Measurements from ENCODE around the gene DEAF1.
A peak's percentile ranks its signal among the peaks of the same experiment; 100 is the strongest.
"Not testable (repeated sequence)": the region's sequence is repeated elsewhere in the genome, so short reads cannot be mapped to it uniquely, and the experiment has no call there.

DEAF1 gene

DNA sequence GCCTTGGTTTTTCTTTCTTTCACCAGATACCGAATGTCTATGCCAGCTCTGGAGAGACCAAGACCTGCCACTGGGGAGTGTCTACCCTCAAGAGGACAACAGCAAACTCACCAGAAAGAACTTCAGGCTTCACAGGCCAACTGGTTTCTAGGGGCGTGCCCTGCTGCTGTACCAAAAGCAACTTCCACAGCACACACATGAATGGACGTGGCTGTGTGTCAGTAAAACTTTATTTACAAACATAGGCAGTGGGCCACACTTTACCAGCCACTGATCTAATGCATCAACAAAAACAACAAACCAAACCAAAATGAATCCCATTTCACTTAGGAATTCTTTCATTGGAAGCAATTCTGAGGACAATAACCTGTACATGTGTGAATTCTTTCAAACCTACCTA, 16.7 kb downstream of the DEAF1 start:
- DNase-seq, result no peak

DNA sequence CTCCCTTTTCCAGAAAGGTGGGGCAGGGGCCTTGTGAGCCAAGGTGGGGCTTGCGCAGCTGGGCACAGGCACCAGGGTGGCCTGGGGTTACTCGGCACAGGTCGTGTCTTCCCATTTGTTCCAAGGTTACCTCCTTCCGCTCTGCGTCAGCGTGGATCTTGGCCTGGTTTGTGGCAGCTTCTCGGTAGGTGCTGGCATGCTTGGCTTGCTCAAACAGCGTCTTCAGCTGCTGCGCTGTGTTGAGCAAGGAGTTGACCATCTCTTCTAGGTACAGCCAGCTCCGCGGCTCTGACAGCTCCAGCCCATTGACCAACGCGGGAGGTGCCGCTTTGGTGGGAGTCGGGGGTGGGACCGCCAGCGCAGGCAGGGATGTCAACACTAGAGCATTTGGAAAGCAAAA, 20.6 kb downstream of the DEAF1 start:
- DNase-seq, result no peak

DNA sequence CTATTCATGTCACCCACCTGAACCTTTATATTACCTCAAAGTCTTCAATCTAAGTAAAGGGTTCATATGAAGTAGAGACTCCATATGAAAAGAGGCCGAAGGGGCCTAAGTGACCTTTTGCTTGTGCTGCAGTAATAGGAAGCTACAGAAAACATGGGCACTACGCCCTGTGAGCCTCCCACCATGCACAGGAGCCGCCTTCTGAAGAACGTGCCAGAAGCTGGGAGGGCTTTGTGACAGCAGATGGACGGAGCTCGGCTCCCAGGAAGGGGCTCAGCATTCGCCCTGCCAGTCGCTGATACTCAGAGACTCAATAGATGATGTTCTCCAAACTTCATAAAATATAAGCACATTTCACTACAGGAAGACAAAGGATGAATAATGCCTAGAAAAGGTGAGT, 21.2 kb downstream of the DEAF1 start:
- DNase-seq, result no peak

DNA sequence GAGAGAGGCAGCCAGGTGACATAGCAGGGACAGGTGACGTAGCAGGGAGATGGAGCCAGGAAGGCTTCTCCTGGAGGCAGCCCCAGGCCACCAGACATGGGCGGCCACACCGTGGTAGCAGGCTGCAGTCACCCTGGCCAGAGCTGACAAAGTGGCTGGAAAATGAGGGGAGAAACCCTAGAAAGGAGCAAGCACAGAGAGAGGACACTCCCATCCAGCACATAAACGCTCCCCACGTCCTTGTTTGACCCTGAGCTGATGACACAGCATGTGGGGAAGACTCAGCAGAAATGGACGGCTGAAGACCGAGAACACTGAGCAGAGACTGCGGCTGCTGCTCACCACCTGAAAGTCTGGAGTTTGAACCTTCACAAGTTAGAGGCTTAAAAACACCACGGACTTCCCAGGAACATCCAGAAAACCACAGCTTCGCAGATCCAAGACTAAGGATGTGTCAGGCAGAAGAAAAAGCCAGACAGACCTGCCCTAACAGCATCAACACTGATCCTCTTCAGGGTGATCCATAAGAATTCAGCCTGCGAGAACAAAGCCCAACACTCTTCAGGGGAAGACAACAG, 29.2 kb downstream of the DEAF1 start:
- no peak for DNase-seq

DNA sequence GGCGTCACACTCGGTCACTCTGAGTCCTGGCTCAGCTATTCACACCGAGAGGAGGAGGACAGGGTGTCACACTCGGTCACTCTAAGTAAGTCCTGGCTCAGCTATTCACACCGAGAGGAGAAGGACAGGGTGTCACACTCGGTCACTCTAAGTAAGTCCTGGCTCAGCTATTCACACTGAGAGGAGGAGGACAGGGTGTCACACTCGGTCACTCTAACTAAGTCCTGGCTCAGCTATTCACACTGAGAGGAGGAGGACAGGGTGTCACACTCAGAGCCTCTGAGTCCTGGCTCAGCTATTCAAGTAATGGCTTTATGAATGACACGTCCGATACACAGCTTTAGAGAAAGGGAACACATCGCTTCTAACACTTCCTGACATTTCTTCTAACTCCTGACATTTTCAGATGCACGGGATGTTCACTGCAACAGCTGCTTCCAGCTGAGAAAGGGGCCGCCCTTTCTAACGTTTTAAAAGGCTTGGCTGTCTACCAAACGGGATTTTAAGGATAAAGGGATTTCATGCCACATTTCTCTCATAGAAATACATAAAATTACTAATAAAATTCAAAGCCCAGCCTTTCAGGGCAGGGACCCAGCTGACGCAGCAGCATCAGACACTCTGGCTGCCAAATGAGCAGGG, 29.8 kb downstream of the DEAF1 start:
- DNase-seq, result peak; percentile 14

DNA sequence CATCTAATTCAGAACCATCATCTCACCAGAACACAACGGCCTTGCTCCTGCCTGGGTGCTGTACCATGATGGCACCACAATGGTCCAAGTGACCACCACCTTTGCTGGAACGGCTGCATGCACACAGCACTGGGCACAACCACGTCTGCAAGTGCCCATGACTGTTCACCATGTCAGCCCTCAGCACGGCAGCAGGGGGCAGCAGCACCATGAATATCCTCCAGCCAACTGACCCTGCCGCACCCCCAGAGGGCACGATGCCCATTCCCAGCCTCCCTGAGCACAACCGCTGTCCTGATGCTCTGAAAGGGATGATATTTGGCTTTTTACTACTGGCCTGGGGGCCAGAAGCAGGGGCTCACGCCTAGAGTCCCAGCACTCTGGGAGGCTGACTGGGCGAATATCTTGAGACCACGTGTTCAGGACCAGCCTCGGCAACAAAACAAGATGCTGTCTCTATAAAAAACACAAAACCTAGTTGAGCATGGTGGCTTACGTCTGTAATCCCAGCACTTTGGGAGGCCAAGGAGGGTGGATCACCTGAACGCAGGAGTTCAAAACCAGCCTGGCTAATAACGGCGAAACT, 32.2 kb downstream of the DEAF1 start:
- no peak for DNase-seq

DNA sequence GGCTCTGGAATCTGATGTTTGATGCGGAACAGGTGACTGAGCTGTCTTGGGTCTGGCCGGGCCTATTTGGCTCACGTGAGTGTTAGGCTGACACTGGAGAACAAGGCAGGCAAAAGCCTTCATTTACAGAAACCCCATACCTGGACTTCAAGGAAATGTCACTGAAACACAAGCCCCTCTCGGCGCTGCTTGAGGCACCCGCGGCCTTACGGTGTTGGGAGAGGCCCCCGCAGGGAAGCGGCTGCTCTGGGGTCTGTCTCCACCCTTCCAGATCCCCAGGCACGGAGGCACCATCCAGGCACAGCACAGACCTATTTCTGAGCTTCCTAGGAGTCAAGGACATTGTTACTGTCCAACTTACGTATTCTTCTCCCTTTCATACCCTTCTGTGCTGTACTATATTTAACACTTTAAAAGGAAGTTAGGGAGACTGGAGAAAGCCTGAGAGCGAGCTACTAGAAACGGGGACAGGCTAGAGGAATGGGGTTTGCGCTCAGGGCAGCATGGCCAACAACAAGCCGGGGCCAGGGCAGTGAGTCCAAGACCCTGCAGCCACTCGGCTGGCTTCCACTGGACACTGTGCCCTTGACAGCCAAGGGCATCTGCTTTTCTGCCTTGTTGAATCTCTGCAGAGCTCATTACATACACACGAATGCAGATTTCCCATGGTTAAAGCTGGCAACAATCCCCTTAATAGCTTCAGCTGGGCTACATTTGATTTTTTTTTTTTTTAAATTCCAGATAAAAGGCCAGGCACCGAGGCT, 34.2 kb downstream of the DEAF1 start:
- peak; percentile 8 for DNase-seq

DNA sequence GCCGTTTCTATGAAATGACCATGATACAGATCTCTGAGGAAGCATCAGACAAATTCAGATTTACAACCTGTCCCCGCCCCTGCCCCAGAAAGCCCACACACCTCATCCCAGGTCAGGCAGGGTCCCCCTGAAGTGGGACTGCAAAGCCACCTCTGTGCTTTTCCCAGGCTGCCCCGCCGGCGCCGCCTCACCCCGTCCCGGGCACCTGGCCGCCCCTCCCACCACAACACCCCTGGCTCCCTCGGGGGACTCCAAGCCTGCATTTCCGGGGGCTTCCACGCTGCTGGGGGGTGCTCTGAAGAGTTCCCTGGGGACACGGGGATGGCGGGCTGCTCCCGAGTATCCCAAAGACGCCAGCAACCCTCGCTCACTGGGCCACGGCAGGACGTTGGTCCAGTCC, 34.7 kb downstream of the DEAF1 start:
- no peak for DNase-seq

DNA sequence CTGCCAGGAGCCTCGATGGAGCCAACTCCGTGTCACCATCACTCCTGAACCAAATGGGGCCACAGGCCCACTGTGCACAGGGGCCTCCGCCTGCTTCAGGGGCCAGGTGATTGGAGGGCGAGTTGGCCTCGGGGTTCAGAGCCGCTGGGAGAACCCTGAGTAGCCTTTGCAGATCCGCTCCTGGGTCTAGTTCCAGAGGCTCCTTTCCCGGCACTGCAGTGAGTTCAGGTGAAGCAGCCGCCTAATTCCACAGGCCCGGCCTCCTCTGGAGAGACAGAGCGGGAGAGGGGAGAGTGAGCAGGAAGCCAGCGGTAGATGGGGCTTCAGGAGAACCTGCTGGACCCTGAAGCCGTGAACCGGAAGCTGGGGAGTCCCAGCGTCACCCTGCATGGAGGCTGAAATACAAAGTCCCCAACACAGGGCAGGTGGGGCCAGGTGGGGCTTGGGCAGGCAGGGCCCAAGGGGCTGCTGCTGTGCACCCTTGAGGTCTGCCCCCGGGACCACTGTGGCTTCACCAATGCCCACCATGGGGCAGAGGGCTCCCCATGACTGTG, 35.4 kb downstream of the DEAF1 start:
- no peak for DNase-seq

DNA sequence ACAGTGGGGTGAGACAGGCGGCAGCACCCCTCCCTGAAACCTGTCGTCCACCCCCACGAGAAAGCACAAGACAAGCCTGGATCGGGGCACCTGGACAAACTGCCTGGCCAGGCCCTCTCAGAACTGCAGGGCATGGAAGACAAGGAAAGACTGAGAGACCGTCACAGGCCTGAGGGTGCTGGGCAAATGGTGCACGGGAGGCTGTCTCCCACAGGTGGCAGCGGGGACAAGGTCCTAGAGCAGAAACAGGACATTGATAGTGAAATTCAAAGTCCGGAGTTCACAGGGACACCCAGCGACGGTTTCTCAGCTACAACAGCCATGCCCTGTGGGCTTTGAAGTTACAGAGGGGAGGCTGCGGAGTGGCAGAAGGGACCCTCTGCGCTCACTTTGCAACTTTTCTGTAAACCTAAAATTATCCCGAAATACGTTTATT, 37.3 kb downstream of the DEAF1 start:
- DNase-seq, result no peak

DNA sequence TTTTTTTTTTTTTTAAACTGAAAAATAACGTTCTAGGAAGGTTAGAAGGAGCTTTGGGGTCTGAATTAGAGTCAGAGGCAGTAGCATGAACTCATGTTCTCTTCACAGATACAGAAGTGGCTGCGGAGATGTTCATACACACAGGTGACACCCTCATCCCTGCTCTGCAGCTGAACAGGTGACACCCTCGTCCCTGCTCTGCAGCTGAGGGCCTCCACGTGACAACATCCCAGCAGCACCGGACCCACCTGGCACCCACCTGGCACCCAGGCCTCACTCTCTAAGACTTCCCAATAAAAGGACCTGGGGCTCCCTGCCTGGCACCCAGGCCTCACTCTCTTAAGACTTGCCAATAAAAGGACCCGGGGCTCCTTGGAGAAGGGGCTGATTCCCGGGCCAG, 38.2 kb downstream of the DEAF1 start:
- DNase-seq, result no peak

DNA sequence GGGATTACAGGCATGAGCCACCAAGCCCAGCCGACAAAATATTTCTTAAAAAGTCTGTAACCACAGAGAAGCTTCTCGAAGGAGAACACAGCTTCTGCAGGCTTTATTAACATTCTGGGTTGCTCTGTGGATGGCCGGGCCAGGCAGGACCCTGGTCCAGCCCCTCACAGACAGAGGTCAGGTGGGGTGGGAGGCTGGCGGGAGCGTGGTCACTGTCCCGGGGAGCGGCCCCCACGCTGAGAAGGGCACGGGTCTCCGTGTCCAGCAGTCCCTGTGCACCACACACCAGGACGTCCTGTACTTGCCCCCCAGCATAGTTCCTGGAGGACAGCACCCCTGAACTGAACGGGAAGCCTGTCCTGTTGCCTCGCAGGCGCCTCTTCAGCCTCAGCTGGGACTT, 38.6 kb downstream of the DEAF1 start:
- no peak for DNase-seq

DNA sequence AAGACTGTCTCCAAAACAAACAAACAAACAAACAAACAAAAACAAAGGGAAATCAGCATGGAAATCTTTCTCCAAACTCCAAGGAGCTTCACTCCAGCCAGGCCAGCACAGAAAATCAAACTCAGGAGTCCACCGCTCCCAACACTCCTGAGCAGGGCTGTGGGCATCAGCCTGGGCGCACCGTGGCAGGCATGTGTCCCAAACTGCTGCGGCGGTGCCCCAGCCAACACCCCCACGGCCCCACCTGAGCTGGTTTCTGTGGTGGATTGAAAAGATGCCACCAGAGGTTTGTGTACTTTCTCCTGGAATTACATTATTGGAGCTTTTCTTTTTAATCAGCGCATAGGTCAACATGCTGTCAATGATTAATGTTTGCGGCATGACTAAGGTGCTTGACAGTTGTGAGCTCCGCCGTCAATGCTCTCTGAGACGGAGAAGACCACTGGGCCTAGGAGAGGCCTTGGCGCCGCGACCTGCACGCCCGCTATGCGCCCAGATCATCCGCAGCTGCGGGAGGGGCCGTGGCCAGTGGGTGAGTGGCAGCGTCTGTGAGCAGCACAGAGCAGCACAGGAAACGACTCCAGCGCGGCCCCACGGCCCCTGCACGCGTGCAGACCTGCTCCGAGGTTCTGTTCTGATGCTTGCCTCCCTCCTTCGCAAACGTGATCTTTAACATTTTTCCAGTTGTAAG, 39.8 kb downstream of the DEAF1 start:
- DNase-seq, result no peak

DNA sequence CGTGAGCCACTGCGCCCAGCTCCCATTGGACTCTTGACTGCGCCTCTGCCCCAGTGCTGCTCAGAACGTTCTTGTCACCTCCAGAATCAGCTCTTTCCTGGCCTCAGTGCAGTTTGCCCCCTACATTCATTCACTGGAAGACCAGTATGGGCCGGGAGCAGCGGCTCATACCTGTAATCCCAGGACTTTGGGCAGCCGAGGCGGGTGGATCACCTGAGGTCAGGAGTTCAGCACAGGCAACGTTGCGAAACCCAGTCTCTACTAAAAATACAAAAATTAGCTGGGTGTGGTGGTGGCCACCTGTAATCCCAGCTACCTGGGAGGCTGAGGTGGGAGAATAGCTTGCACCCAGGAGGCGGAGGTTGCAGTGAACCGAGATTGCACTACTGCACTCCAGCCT, 40.6 kb downstream of the DEAF1 start:
- DNase-seq, result not testable (repeated sequence)

DNA sequence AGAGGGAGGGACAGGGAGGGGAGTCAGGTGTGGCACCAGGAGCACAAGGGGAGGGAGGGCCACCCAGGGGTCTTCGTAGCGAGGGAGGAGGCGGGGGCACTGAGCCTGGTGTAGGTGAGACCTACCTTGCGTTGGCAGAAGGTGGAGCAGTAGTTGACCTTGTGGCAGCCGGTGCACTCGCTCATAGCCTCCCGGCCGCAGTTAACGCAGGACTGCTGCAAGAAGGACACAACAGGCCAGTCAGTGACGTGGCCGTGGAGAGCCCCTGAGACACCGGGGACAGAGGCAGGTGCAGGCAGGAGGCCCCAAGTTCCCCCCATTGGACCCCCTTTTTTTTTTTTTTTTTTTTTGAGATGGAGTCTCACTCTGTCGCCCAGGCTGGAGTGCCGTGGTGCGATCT, 41.2 kb downstream of the DEAF1 start:
- no peak for DNase-seq

DNA sequence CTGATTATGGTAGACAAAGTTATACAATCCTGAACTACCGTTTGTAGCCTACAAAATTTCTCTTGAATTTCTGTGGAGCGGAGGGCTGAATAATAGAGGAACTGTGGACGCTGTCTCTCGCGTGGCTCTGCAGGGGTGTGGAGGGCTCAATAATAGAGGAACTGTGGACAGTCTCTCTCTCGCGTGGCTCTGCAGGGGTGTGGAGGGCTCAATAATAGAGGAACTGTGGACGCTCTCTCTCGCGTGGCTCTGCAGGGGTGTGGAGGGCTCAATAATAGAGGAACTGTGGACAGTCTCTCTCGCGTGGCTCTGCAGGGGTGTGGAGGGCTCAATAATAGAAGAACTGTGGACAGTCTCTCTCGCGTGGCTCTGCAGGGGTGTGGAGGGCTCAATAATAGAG, 41.9 kb downstream of the DEAF1 start:
- not testable (repeated sequence) for DNase-seq

DNA sequence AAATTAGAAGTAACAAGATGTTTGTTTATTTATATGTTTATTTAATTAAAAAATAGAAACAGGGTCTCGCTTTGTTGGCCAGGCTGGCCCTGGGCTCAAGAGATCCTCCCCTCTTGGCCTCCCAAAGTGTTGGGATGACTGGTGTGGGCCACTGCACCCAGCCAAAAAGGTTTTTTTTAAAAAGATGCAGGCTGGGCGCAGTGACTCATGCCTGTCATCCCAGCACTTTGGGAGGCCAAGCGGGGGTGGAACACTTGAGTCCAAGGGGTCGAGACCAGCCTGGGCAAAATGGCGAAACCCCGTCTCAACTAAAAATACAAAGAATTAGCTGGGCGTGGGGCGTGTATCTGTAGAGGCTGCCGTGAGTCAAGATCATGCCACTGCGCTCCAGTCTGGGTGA, 44.5 kb downstream of the DEAF1 start:
- DNase-seq, result no peak

DNA sequence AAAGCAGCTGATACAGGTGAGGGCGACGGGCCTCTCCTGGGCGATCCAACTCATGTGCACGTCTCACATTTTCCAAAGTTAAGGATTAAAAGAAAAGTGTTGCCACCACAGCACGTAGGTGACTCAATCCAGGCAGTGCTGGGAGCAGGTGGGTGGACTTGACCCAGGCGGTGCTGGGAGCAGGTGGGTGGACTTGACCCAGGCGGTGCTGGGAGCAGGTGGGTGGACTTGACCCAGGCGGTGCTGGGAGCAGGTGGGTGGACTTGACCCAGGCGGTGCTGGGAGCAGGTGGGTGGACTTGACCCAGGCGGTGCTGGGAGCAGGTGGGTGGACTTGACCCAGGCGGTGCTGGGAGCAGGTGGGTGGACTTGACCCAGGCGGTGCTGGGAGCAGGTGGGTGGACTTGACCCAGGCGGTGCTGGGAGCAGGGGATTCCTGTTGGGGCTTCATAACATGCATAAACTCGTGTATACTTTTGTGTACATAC, 47.3 kb downstream of the DEAF1 start:
- not testable (repeated sequence) for DNase-seq

DNA sequence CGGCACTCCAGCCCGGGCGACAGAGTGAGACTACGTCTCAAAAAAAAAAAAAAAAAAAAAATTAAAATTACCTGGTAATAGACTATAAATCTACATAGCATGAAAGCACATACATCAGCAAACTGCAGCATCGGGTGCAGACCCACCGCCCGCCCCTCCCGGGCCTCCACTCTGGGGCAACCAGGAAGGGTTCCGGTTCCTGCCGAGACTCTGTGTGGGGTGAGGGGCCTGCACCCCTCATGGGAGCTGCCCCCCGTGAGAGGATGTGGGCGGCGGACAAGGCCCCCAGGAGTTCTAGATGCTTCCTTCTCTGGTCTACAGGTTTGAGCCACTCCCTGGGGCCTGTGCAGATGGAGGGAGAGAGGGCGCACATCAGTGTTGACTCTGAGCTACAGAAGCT, 48.8 kb downstream of the DEAF1 start:
- no peak for DNase-seq

DNA sequence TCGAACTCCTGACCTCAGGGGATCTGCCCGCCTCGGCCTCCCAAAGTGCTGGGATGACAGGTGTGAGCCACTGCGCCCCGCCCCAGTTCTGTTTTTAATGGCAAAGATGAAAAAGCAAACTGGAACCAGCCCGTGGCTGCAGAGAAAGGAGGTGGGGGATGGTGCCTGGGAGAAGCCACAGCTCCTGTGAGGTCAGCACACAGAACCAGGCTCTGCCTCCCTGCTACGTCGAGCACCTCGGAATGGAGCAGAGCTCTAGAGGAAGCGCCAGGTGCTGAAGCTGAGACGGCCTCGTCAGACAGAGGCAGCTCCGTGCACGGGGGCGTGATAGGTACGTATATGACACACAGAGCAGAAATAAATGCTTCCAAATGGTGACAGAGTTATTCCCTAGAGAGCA, 49.5 kb downstream of the DEAF1 start:
- DNase-seq, result no peak

DNA sequence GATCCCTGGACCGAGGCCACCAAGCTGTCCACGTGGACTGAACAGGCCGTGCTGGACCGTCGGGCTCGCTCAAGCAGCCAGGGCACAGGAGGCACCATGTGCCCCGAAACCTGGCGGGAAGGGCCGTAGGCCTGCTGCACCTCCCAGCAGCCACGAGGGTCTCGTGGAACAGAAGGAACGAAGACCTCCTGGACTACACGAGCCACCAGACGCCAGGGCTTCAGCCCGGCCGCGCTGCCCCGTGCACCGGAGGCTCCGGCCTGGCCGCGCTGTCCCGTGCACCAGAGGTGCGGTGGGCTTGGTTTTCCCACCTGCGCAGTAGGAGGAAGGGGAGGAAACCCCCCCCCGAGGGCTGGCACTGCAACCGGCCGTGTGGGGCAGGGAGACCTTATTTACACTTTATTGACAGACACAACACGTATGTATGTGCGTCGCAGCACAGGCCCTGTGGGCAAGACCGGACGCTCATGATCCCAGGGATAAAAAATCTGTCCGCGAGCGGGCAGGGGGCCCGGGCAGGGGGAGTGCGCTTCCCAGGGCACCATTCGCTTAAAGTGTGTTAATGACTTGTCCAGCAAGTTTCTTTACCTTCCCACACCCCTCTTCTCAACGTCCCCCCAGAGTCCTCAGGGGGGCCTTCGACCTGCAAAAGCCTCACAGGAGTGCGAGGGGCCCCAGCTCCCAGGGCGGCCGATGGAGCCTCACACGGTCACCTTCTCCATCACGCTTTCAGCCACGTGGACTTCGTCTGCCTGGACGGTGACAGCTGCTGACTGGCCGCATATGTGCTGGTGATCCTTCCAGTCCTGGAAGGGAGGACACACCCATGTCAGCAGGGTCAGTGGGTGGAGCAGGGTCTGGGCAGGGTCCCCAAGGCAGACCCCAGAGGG, 50.9 kb downstream of the DEAF1 start:
- DNase-seq, result no peak

DNA sequence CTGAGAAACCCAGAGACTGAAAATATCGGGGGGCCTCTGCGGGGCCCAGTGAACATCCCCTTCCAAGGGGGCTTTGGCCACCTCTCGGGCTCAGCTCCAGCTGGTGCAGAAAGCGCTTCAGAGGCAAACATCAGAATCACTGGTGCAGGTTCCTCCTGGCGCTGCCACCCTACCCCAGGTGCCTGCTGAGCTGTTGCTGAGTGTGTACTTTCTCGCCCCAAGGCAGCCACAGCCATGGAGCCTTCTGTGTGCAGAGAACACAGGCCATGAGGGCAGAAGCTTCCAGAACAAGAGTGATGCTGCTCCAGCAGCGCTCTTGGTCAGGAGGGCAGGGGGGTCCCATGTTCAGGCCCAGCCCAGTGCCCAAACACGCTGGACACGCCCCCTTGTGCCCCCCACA, 51.7 kb downstream of the DEAF1 start:
- DNase-seq, result no peak
